GM12878 (cell line): ENCODE measurements around the gene MIEN1. TPM values are rescaled to one million over a fixed set of nuclear protein-coding genes. Genes with fewer than 3 reads are reported as not detected.
A peak's percentile ranks its signal among the peaks of the same experiment; 100 is the strongest.

Experiments used
- BACH1 ChIP-seq: fragments of 450-650 bp; IDR thresholded peaks from 2 replicates; pipeline ENCODE4 v1.6.1; 2017; ENCODE audit warnings: mild to moderate bottlenecking, borderline replicate concordance
- GATAD2B ChIP-seq: fragments of 450-650 bp; conservative IDR thresholded peaks from 2 replicates; pipeline ENCODE4 v1.6.1; 2017; ENCODE audit warnings: low read depth, mild to moderate bottlenecking, moderate library complexity
- LARP7 ChIP-seq: fragments of 450-650 bp; IDR thresholded peaks from 2 replicates; pipeline ENCODE4 v1.6.1; 2017; ENCODE audit warnings: mild to moderate bottlenecking
- NFXL1 ChIP-seq: fragments of 450-650 bp; IDR thresholded peaks from 2 replicates; pipeline ENCODE4 v1.6.1; 2017; ENCODE audit warnings: antibody characterized with exemption, mild to moderate bottlenecking, borderline replicate concordance
- NFYB ChIP-seq: IDR thresholded peaks from 2 replicates; pipeline ENCODE4 v1.6.1; 2011; ENCODE audit warnings: low read depth, mild to moderate bottlenecking, low read length, improper control_type of control experiment, moderate library complexity; ENCODE audit not compliant: insufficient read depth
- NR2F1 ChIP-seq: fragments of 450-650 bp; conservative IDR thresholded peaks from 2 replicates; pipeline ENCODE4 v1.6.1; 2017; ENCODE audit warnings: mild to moderate bottlenecking
- RCOR1 ChIP-seq: conservative IDR thresholded peaks from 2 replicates; pipeline ENCODE4 v1.6.1; 2012; ENCODE audit warnings: low read depth, low read length, improper control_type of control experiment
- SIN3A ChIP-seq: IDR thresholded peaks from 2 replicates; pipeline ENCODE4 v1.6.1; 2012; ENCODE audit warnings: low read depth, low read length, improper control_type of control experiment
- ZNF384 ChIP-seq: IDR thresholded peaks from 2 replicates; pipeline ENCODE4 v1.6.1; 2012; ENCODE audit warnings: low read depth, mild to moderate bottlenecking, low read length, improper control_type of control experiment, borderline replicate concordance
- polyA plus RNA-seq, 11 experiments: library from polyadenylated mRNA; depleted of rRNA in 4 of 11; unstranded in 6 of 11; stranded (reverse) in 5 of 11; fragments of >200 nt; fragmentation: Nextera tagmentation in 4 of 11; fragmentation: Illumina TruSeq in 1 of 11; extraction: Ambion mirVana in 4 of 11; extraction: Trizol in 1 of 11; gene quantifications; 1 replicate in 1 of 11; 2 replicates in 10 of 11; pipeline versions ENCODE4 v1.2.1 to v1.2.3, GENCODE V29; 2011 to 2016; ENCODE audit warnings: inconsistent platforms in 2 of 11, missing spikeins in 2 of 11, low read depth in 1 of 11
- total RNA-seq, 4 experiments: library from RNA; depleted of rRNA in 3 of 4; stranded (reverse); fragments of >200 nt in 3 of 4; fragmentation: Illumina TruSeq in 1 of 4; extraction: Trizol in 1 of 4; gene quantifications; 2 replicates each; pipeline versions ENCODE4 v1.2.1 to v1.2.3, GENCODE V29; 2013 to 2021
- TF ChIP-seq, protein P1 (sequence below): fragments of 450-650 bp; IDR thresholded peaks from 2 replicates; pipeline ENCODE4 v1.6.1; 2016; ENCODE audit warnings: mild to moderate bottlenecking, moderate library complexity, borderline replicate concordance
- TF ChIP-seq, protein P2 (sequence below): fragments of 450-650 bp; IDR thresholded peaks from 2 replicates; pipeline ENCODE4 v1.6.1; 2016; ENCODE audit warnings: mild to moderate bottlenecking
- TF ChIP-seq, protein P3 (sequence below): IDR thresholded peaks from 2 replicates; pipeline ENCODE4 v1.6.1; 2012; ENCODE audit warnings: low read depth, low read length, improper control_type of control experiment
- TF ChIP-seq, protein P4 (sequence below): fragments of 150-350 bp; IDR thresholded peaks from 2 replicates; pipeline ENCODE4 v1.6.1; 2016; ENCODE audit warnings: low read depth, low read length
- TF ChIP-seq, protein P5 (sequence below): fragments of 450-650 bp; IDR thresholded peaks from 2 replicates; pipeline ENCODE4 v1.6.1; 2017; ENCODE audit warnings: mild to moderate bottlenecking
- TF ChIP-seq, protein P6 (sequence below): fragments of 450-650 bp; IDR thresholded peaks from 2 replicates; pipeline ENCODE4 v1.6.1; 2017; ENCODE audit warnings: borderline replicate concordance

The MIEN1 gene
- total and polyA plus RNA-seq, 10 of the 15 experiments (the other 5 are each of a cell fraction or from before 2014, with no cell fraction given) = 24.9 to 89.1 (median 47.7) TPM

DNA sequence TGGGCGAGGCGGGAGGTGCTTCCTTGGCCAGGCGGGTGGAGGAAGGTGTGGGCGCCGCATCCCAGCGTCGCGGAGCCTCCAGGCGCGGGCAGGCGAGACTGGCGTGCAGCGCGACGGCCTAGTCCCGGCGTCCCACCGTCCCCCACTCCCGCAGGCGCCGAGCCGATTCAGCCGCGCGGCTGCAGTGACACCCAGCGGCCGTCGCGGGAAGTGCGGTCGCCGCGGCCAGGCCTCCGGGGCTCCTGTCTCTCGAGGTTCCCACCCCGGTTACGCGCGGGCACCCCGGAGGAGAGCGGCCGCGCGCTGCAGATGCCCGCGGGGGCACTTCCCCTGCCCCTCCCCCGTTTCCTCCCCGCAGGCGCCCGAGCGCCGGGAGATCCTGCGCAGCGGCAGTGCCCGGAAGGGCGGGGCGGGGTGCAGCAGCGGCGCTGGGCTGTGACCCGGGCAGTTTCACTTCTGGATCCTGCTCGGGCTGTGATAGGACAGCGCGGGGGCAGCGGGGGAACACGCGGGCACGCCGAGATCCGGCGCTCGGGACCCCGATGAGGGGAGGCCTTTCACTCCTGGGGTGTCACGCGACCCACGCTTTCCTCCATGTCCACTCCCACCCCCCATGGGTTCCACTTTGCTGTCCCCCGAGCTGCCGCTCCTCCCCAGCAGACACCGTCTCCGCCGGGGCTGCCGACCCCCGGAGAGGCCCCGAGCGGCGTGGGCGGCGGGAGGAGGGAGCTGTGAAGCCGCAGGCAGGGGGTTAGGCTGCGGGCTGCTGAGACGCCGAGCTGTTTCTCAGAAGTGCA is 24.0 kb upstream of the MIEN1 start (continued):
- TF ChIP-seq, protein P1, sequence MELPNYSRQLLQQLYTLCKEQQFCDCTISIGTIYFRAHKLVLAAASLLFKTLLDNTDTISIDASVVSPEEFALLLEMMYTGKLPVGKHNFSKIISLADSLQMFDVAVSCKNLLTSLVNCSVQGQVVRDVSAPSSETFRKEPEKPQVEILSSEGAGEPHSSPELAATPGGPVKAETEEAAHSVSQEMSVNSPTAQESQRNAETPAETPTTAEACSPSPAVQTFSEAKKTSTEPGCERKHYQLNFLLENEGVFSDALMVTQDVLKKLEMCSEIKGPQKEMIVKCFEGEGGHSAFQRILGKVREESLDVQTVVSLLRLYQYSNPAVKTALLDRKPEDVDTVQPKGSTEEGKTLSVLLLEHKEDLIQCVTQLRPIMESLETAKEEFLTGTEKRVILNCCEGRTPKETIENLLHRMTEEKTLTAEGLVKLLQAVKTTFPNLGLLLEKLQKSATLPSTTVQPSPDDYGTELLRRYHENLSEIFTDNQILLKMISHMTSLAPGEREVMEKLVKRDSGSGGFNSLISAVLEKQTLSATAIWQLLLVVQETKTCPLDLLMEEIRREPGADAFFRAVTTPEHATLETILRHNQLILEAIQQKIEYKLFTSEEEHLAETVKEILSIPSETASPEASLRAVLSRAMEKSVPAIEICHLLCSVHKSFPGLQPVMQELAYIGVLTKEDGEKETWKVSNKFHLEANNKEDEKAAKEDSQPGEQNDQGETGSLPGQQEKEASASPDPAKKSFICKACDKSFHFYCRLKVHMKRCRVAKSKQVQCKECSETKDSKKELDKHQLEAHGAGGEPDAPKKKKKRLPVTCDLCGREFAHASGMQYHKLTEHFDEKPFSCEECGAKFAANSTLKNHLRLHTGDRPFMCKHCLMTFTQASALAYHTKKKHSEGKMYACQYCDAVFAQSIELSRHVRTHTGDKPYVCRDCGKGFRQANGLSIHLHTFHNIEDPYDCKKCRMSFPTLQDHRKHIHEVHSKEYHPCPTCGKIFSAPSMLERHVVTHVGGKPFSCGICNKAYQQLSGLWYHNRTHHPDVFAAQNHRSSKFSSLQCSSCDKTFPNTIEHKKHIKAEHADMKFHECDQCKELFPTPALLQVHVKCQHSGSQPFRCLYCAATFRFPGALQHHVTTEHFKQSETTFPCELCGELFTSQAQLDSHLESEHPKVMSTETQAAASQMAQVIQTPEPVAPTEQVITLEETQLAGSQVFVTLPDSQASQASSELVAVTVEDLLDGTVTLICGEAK = no peak
- TF ChIP-seq, protein P2, sequence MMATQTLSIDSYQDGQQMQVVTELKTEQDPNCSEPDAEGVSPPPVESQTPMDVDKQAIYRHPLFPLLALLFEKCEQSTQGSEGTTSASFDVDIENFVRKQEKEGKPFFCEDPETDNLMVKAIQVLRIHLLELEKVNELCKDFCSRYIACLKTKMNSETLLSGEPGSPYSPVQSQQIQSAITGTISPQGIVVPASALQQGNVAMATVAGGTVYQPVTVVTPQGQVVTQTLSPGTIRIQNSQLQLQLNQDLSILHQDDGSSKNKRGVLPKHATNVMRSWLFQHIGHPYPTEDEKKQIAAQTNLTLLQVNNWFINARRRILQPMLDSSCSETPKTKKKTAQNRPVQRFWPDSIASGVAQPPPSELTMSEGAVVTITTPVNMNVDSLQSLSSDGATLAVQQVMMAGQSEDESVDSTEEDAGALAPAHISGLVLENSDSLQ = no peak; the same call in 1 of the 2 replicates
- peak; percentile 97 for TF ChIP-seq NR2F1
- TF ChIP-seq NFXL1 = no peak
- TF ChIP-seq NFYB = peak; percentile 69; the same call in 1 of the 2 replicates
- 0 out of 2 replicates have a peak, but pooled peaks have one; percentile 47 for TF ChIP-seq RCOR1
- peak; percentile 96 for TF ChIP-seq GATAD2B
- TF ChIP-seq LARP7 = no peak; the same call in 1 of the 2 replicates
- peak; percentile 97 for TF ChIP-seq BACH1
- TF ChIP-seq, protein P3, sequence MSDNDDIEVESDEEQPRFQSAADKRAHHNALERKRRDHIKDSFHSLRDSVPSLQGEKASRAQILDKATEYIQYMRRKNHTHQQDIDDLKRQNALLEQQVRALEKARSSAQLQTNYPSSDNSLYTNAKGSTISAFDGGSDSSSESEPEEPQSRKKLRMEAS = no peak; the same call in 1 of the 2 replicates
- TF ChIP-seq SIN3A = no peak; the same call in 1 of the 2 replicates
- TF ChIP-seq ZNF384 = no peak
- TF ChIP-seq, protein P4, sequence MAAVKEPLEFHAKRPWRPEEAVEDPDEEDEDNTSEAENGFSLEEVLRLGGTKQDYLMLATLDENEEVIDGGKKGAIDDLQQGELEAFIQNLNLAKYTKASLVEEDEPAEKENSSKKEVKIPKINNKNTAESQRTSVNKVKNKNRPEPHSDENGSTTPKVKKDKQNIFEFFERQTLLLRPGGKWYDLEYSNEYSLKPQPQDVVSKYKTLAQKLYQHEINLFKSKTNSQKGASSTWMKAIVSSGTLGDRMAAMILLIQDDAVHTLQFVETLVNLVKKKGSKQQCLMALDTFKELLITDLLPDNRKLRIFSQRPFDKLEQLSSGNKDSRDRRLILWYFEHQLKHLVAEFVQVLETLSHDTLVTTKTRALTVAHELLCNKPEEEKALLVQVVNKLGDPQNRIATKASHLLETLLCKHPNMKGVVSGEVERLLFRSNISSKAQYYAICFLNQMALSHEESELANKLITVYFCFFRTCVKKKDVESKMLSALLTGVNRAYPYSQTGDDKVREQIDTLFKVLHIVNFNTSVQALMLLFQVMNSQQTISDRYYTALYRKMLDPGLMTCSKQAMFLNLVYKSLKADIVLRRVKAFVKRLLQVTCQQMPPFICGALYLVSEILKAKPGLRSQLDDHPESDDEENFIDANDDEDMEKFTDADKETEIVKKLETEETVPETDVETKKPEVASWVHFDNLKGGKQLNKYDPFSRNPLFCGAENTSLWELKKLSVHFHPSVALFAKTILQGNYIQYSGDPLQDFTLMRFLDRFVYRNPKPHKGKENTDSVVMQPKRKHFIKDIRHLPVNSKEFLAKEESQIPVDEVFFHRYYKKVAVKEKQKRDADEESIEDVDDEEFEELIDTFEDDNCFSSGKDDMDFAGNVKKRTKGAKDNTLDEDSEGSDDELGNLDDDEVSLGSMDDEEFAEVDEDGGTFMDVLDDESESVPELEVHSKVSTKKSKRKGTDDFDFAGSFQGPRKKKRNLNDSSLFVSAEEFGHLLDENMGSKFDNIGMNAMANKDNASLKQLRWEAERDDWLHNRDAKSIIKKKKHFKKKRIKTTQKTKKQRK = no peak; the same call in 1 of the 2 replicates
- TF ChIP-seq, protein P5, sequence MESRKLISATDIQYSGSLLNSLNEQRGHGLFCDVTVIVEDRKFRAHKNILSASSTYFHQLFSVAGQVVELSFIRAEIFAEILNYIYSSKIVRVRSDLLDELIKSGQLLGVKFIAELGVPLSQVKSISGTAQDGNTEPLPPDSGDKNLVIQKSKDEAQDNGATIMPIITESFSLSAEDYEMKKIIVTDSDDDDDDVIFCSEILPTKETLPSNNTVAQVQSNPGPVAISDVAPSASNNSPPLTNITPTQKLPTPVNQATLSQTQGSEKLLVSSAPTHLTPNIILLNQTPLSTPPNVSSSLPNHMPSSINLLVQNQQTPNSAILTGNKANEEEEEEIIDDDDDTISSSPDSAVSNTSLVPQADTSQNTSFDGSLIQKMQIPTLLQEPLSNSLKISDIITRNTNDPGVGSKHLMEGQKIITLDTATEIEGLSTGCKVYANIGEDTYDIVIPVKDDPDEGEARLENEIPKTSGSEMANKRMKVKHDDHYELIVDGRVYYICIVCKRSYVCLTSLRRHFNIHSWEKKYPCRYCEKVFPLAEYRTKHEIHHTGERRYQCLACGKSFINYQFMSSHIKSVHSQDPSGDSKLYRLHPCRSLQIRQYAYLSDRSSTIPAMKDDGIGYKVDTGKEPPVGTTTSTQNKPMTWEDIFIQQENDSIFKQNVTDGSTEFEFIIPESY = no peak
- TF ChIP-seq, protein P6, sequence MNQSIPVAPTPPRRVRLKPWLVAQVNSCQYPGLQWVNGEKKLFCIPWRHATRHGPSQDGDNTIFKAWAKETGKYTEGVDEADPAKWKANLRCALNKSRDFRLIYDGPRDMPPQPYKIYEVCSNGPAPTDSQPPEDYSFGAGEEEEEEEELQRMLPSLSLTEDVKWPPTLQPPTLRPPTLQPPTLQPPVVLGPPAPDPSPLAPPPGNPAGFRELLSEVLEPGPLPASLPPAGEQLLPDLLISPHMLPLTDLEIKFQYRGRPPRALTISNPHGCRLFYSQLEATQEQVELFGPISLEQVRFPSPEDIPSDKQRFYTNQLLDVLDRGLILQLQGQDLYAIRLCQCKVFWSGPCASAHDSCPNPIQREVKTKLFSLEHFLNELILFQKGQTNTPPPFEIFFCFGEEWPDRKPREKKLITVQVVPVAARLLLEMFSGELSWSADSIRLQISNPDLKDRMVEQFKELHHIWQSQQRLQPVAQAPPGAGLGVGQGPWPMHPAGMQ = no peak
